Measurements from ENCODE around the gene DMAC2. TPM values are rescaled to one million over a fixed set of nuclear protein-coding genes. Genes with fewer than 3 reads are reported as not detected.

The DMAC2 gene
- total RNA-seq, 1 donor from 2014 or later: 60.3 TPM

DNA sequence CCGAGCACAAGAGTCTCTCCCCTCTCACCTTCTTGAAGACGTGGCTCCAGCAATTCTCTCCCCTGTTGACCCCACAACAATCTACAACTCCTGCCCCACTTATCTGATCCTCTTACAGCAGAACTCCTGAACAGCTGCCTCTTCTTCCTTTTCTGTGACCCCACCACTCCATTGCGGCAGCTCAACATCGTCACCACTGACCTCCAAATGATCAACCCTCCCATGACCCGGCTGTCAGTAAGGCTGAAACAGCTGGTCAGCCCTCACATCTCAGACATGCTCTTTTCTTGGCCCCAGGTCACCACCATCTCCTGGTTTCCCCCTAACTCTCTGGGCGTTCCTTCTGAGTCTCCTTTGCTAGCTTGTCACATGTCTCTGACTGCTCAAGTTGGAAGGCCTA is 44.4 kb downstream of the DMAC2 start:
- Histone ChIP-seq H3K27ac (ENCODE audit: low read depth, low read length) (no peak overlapping the region), H3K79me2 (ENCODE audit: insufficient read depth, low read length) (peaks cover 19% of the 10 kb centered on the region), H3K4me2 (ENCODE audit: low read length) (no peak overlapping the region), H3K9ac (ENCODE audit: low read length) (no peak overlapping the region), H4K20me1 (ENCODE audit: insufficient read depth, low read length) (no peaks in the 10 kb centered on the region), H3K9me3 (ENCODE audit: insufficient read depth, low read depth, low read length) (no peaks in the 10 kb centered on the region), H3K36me3 (ENCODE audit: insufficient read depth, low read length) (peaks cover under 1% of the 10 kb centered on the region), H3K4me1 (ENCODE audit: insufficient read depth, low read length) (peaks cover 15% of the 10 kb centered on the region), H2AFZ (ENCODE audit: low read depth, low read length) (no peak overlapping the region), H3K4me3 (ENCODE audit: insufficient read depth, low read depth, low read length) (no peak overlapping the region), H3K27me3 (ENCODE audit: insufficient read depth, low read length) (no peaks in the 10 kb centered on the region)
- TF ChIP-seq, protein P1, sequence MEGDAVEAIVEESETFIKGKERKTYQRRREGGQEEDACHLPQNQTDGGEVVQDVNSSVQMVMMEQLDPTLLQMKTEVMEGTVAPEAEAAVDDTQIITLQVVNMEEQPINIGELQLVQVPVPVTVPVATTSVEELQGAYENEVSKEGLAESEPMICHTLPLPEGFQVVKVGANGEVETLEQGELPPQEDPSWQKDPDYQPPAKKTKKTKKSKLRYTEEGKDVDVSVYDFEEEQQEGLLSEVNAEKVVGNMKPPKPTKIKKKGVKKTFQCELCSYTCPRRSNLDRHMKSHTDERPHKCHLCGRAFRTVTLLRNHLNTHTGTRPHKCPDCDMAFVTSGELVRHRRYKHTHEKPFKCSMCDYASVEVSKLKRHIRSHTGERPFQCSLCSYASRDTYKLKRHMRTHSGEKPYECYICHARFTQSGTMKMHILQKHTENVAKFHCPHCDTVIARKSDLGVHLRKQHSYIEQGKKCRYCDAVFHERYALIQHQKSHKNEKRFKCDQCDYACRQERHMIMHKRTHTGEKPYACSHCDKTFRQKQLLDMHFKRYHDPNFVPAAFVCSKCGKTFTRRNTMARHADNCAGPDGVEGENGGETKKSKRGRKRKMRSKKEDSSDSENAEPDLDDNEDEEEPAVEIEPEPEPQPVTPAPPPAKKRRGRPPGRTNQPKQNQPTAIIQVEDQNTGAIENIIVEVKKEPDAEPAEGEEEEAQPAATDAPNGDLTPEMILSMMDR (IDR thresholded peaks at IDR 0.05; ENCODE audit: insufficient read depth, low read depth, low read length): no peak
- TF ChIP-seq EZH2 (IDR thresholded peaks at IDR 0.05; ENCODE audit: insufficient read depth, low read length): no peak
- no peaks in the 10 kb centered on the region for H3K27me3 Mint-ChIP-seq (ENCODE audit: low read depth, unreplicated experiment)
- H3K4me3 Mint-ChIP-seq (ENCODE audit: unreplicated experiment): peak overlapping the region; percentile 56
- peaks cover 14% of the 10 kb centered on the region for H3K4me1 Mint-ChIP-seq (ENCODE audit: low read depth, unreplicated experiment)
- H3K9me3 Mint-ChIP-seq (ENCODE audit: unreplicated experiment): no peaks in the 10 kb centered on the region
- peaks cover 8% of the 10 kb centered on the region for H3K36me3 Mint-ChIP-seq (ENCODE audit: low read depth, unreplicated experiment)
- FAIRE-seq (no peak), DNase-seq (ENCODE audit: low read depth) (no peak)
- no peak overlapping the region for H3K27ac Mint-ChIP-seq (ENCODE audit: unreplicated experiment)

DNA sequence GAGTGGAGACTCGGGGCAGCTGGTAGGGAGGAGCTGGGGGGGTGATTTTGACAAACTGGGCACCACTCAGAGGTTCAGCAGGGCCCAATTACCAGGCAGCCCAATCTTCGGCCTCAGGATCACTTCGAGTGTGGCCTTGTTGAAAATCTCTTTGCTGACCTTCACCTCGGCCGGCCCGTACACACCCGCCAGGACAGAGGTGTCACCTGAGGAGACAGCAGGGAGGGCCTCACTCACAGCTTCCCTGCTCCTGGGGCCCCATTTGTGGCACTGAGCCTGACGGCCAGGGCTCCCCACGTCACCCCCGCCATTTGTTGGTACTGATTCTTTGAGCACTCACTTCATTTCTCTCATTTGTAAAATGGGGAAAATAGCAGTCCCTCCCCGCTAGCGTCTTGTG is 46.9 kb downstream of the DMAC2 start:
- Histone ChIP-seq H4K20me1 (ENCODE audit: insufficient read depth, low read length) (no peaks in the 10 kb centered on the region), H3K79me2 (ENCODE audit: insufficient read depth, low read length) (peaks cover 4% of the 10 kb centered on the region), H3K27ac (ENCODE audit: low read depth, low read length) (no peak overlapping the region), H3K9ac (ENCODE audit: low read length) (no peak overlapping the region), H2AFZ (ENCODE audit: low read depth, low read length) (no peak overlapping the region), H3K4me3 (ENCODE audit: insufficient read depth, low read depth, low read length) (no peak overlapping the region), H3K4me2 (ENCODE audit: low read length) (no peak overlapping the region), H3K9me3 (ENCODE audit: insufficient read depth, low read depth, low read length) (no peaks in the 10 kb centered on the region), H3K27me3 (ENCODE audit: insufficient read depth, low read length) (no peaks in the 10 kb centered on the region), H3K4me1 (ENCODE audit: insufficient read depth, low read length) (peaks cover 5% of the 10 kb centered on the region), H3K36me3 (ENCODE audit: insufficient read depth, low read length) (peaks cover 8% of the 10 kb centered on the region)
- no peak overlapping the region for H3K4me3 Mint-ChIP-seq (ENCODE audit: unreplicated experiment)
- H3K27ac Mint-ChIP-seq (ENCODE audit: unreplicated experiment): no peak overlapping the region
- TF ChIP-seq, protein P1 (IDR thresholded peaks at IDR 0.05; ENCODE audit: insufficient read depth, low read depth, low read length): no peak
- no peak for TF ChIP-seq EZH2 (IDR thresholded peaks at IDR 0.05; ENCODE audit: insufficient read depth, low read length)
- DNase-seq (ENCODE audit: low read depth) (no peak), FAIRE-seq (no peak)
- H3K36me3 Mint-ChIP-seq (ENCODE audit: low read depth, unreplicated experiment): peaks cover 11% of the 10 kb centered on the region
- no peaks in the 10 kb centered on the region for H3K9me3 Mint-ChIP-seq (ENCODE audit: unreplicated experiment)
- H3K27me3 Mint-ChIP-seq (ENCODE audit: low read depth, unreplicated experiment): no peaks in the 10 kb centered on the region
- peaks cover 10% of the 10 kb centered on the region for H3K4me1 Mint-ChIP-seq (ENCODE audit: low read depth, unreplicated experiment)

DNA sequence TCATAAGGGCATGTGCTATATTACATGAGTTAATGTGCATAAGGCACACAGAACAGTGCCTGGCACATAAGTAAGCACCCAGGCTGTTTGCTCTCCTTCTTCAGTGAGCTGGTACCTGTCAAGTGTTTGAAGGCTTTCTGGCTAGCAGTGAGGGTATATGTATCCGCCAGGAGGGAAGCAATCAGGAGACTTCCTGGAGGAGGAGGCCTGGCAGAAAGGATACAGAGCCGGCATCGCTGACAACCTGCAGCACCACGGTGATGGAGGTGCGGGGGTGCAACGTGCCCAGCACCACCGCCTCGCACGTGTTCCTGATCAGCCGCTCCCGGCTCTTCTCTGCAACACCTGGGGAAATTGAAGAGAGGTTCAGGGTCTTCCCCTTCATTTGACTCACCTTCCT is 48.1 kb downstream of the DMAC2 start:
- H3K27ac Mint-ChIP-seq (ENCODE audit: unreplicated experiment): no peak overlapping the region
- H3K4me3 ChIP-seq (ENCODE audit: insufficient read depth, low read depth, low read length): no peak overlapping the region
- no peak overlapping the region for H3K9ac ChIP-seq (ENCODE audit: low read length)
- H3K4me2 ChIP-seq (ENCODE audit: low read length): no peak overlapping the region
- TF ChIP-seq, protein P1 (IDR thresholded peaks at IDR 0.05; ENCODE audit: insufficient read depth, low read depth, low read length): no peak
- no peak for TF ChIP-seq EZH2 (IDR thresholded peaks at IDR 0.05; ENCODE audit: insufficient read depth, low read length)
- peaks cover 8% of the 10 kb centered on the region for H3K36me3 ChIP-seq (ENCODE audit: insufficient read depth, low read length)
- H3K27me3 Mint-ChIP-seq (ENCODE audit: low read depth, unreplicated experiment): no peaks in the 10 kb centered on the region
- no peaks in the 10 kb centered on the region for H3K9me3 ChIP-seq (ENCODE audit: insufficient read depth, low read depth, low read length)
- H4K20me1 ChIP-seq (ENCODE audit: insufficient read depth, low read length): no peaks in the 10 kb centered on the region
- no peaks in the 10 kb centered on the region for H3K79me2 ChIP-seq (ENCODE audit: insufficient read depth, low read length)
- H3K9me3 Mint-ChIP-seq (ENCODE audit: unreplicated experiment): no peaks in the 10 kb centered on the region
- no peaks in the 10 kb centered on the region for H3K27me3 ChIP-seq (ENCODE audit: insufficient read depth, low read length)
- peaks cover 11% of the 10 kb centered on the region for H3K36me3 Mint-ChIP-seq (ENCODE audit: low read depth, unreplicated experiment)
- no peak overlapping the region for H3K27ac ChIP-seq (ENCODE audit: low read depth, low read length)
- H2AFZ ChIP-seq (ENCODE audit: low read depth, low read length): no peak overlapping the region
- H3K4me3 Mint-ChIP-seq (ENCODE audit: unreplicated experiment): no peak overlapping the region
- peaks cover 2% of the 10 kb centered on the region for H3K4me1 ChIP-seq (ENCODE audit: insufficient read depth, low read length)
- no peak for FAIRE-seq
- DNase-seq (ENCODE audit: low read depth): no peak
- peaks cover 10% of the 10 kb centered on the region for H3K4me1 Mint-ChIP-seq (ENCODE audit: low read depth, unreplicated experiment)
